GM21528 (cell line): Measurements from ENCODE around the gene MAGEA10.

ENCODE experiments used
- ATAC-seq: cut with Tn5 transposase; IDR thresholded peaks from one replicate; pipeline ENCODE4 v1.9.1; 2021; ENCODE audit warnings: mild to moderate bottlenecking, moderate library complexity; ENCODE audit not compliant: unreplicated experiment, low FRiP score

The MAGEA10 gene

GRCh38 chrX:152086141-152086540 is 52.2 kb downstream of the MAGEA10 start:
- no peak for ATAC-seq
